Measurements from ENCODE around the gene ZNF823. TPM values are rescaled to one million over a fixed set of nuclear protein-coding genes. Genes with fewer than 3 reads are reported as not detected.

ZNF823 gene
- total RNA-seq (1 to 10 TPM; 3.1 to 6.4 TPM), polyA plus RNA-seq (1 to 10 TPM; 2.4 to 3.0 TPM)

GRCh38 chr19:11738746-11739620 is at the start of gene ZNF823:
Gene ZNF823, minus strand, starts transcription at chr19:11738946. Its CDS starts 127 bp downstream, at chr19:11738819.
- WGBS: 1% methylated on average over 35 of the region's 35 CpGs
- H3K27me3 ChIP-seq (ENCODE audit: control insufficient read depth in 4 of 4, insufficient read depth in 4 of 4, low read length in 3 of 4): no peaks in the 10 kb centered on the region
- peak; percentile 39 for TF ChIP-seq FOXA1 (IDR thresholded peaks at IDR 0.05)
- TF ChIP-seq REST (IDR thresholded peaks at IDR 0.05): peak; percentile 90
- peak; percentile 71 to 82 for TF ChIP-seq RXRA (IDR thresholded peaks at IDR 0.05)
- peak; percentile 59 for TF ChIP-seq YY1 (IDR thresholded peaks at IDR 0.05)
- TF ChIP-seq SP1 (IDR thresholded peaks at IDR 0.05): peak; percentile 98
- peak; percentile 15 for TF ChIP-seq MAX (IDR thresholded peaks at IDR 0.05)
- TF ChIP-seq GABPA (IDR thresholded peaks at IDR 0.05 in 1 of 2, conservative IDR thresholded peaks at IDR 0.05 in 1 of 2): peak; percentile 41 to 89
- TF ChIP-seq TAF1 (conservative IDR thresholded peaks at IDR 0.05): peak; percentile 86
- peak in 1 of 2 donors; percentile 38 for TF ChIP-seq RAD21 (IDR thresholded peaks at IDR 0.05)
- peak; percentile 53 to 68 for TF ChIP-seq HNF4A (conservative IDR thresholded peaks at IDR 0.05)
- peak; percentile 42 for TF ChIP-seq HNF4G (IDR thresholded peaks at IDR 0.05)
- peak; percentile 72 to 92 for TF ChIP-seq JUND (IDR thresholded peaks at IDR 0.05)
- TF ChIP-seq ZBTB33 (IDR thresholded peaks at IDR 0.05): no peak
- peak; percentile 22 for TF ChIP-seq ATF3 (IDR thresholded peaks at IDR 0.05)
- TF ChIP-seq CTCF (IDR thresholded peaks at IDR 0.05; ENCODE audit: low read depth, low read length, missing input control): no peak
- peak; percentile 97 for TF ChIP-seq NR2F2 (IDR thresholded peaks at IDR 0.05)
- peak; percentile 12 to 54 for TF ChIP-seq EGR1 (IDR thresholded peaks at IDR 0.05; ENCODE audit: low read depth in 2 of 2)
- no peak for TF ChIP-seq FOXA2 (IDR thresholded peaks at IDR 0.05)
- H3K27ac ChIP-seq (ENCODE audit: low read depth in 1 of 2, low read length in 2 of 2): peak within 1 kb of the TSS; percentile 83 to 86
- no peaks in the 10 kb centered on the region for H3K36me3 ChIP-seq (ENCODE audit: control insufficient read depth in 4 of 4, insufficient read depth in 3 of 4, low read depth in 1 of 4, low read length in 3 of 4)
- H3K4me1 ChIP-seq (ENCODE audit: control insufficient read depth in 4 of 4, insufficient read depth in 4 of 4, low read length in 3 of 4): peaks cover 10 to 16% (median 13%) of the 10 kb centered on the region in 4 donors
- H3K9ac ChIP-seq (ENCODE audit: low read depth in 1 of 2, low read length in 2 of 2): peak within 1 kb of the TSS; percentile 68 to 88
- H3K4me3 ChIP-seq (ENCODE audit: low read depth in 1 of 3, low read length in 3 of 3): peak within 1 kb of the TSS; percentile 81 to 98 (median 83)
- H3K9me3 ChIP-seq (ENCODE audit: control insufficient read depth in 4 of 4, low read length in 3 of 4): no peaks in the 10 kb centered on the region
- DNase-seq (ENCODE audit: low spot score): peak; percentile 100
